ENCODE data around the gene TBX21.

DNA sequence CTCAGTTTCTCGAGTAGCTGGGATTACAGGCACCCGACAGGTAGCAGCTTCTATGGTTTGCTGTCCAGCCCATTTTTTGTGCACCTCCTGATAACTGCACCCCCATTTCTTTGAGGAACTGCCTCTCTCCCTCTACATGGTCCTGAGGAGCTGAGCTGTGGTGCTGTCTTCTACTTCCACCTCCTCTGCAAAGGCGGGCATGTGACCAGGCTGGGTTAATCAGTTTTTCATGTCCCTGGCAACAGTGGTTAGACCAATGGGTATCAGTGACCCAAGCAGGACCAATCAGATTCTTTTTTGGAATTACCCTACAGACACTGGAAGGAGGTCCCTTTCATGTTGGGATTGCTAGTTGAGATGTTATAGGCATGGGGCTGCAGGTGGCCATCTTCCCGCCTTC is 41.3 kb downstream of the TBX21 start:
- TF ChIP-seq SNAI2 (CRISPR knock-in tag; IDR thresholded peaks at IDR 0.05) (no peak), ESRRG (CRISPR knock-in tag; IDR thresholded peaks at IDR 0.05) (no peak), TCF4 (CRISPR knock-in tag; IDR thresholded peaks at IDR 0.05; ENCODE audit: borderline replicate concordance) (no peak), PPARA (CRISPR knock-in tag; IDR thresholded peaks at IDR 0.05; ENCODE audit: borderline replicate concordance) (no peak)

Data from SK-N-SH treated with all-trans-retinoic acid at 6 μM for 48 hours (cell line).